ENCODE results near the gene MRAP2.

MRAP2 gene

GRCh38 chr6:84033523-84034451, at the start of gene MRAP2:
MRAP2 (plus strand) TSS chr6:84033772; CDS start chr6:84055319, 21,547 bp downstream.
- DNase-seq (ENCODE audit: low spot score), result no peak

- no peak for DNase-seq (ENCODE audit: low spot score)
Observed at GRCh38 chr6:83984411-83984810, 49.2 kb upstream of the MRAP2 start.

GRCh38 chr6:83985308-83985713, 48.3 kb upstream of the MRAP2 start:
- DNase-seq (ENCODE audit: low spot score), result no peak

GRCh38 chr6:83985715-83986114, 47.9 kb upstream of the MRAP2 start:
- DNase-seq (ENCODE audit: low spot score), result no peak

GRCh38 chr6:83998021-83998584, 35.5 kb upstream of the MRAP2 start:
- no peak for DNase-seq (ENCODE audit: low spot score)

- no peak for DNase-seq (ENCODE audit: low spot score)
Observed at GRCh38 chr6:84001119-84001518, 32.5 kb upstream of the MRAP2 start.

GRCh38 chr6:84002226-84002625, 31.3 kb upstream of the MRAP2 start:
- DNase-seq (ENCODE audit: low spot score), result no peak

- DNase-seq (ENCODE audit: low spot score), result no peak
Observed at GRCh38 chr6:84003131-84003530, 30.4 kb upstream of the MRAP2 start.

- DNase-seq (ENCODE audit: low spot score), result no peak
Observed at GRCh38 chr6:84003654-84004053, 29.9 kb upstream of the MRAP2 start.

- DNase-seq (ENCODE audit: low spot score), result no peak
Observed at GRCh38 chr6:84007871-84008270, 25.7 kb upstream of the MRAP2 start.

- DNase-seq (ENCODE audit: low spot score), result no peak
Observed at GRCh38 chr6:84013354-84013753, 20.2 kb upstream of the MRAP2 start.

GRCh38 chr6:84013931-84014330, 19.6 kb upstream of the MRAP2 start:
- no peak for DNase-seq (ENCODE audit: low spot score)

GRCh38 chr6:84016029-84016428, 17.5 kb upstream of the MRAP2 start:
- no peak for DNase-seq (ENCODE audit: low spot score)

- DNase-seq (ENCODE audit: low spot score), result no peak
Observed at GRCh38 chr6:84017709-84018452, 15.7 kb upstream of the MRAP2 start.

- DNase-seq (ENCODE audit: low spot score), result no peak
Observed at GRCh38 chr6:84018453-84019061, 15.0 kb upstream of the MRAP2 start.

GRCh38 chr6:84019141-84019841, 14.3 kb upstream of the MRAP2 start:
- DNase-seq (ENCODE audit: low spot score), result no peak

- no peak for DNase-seq (ENCODE audit: low spot score)
Observed at GRCh38 chr6:84019842-84020211, 13.7 kb upstream of the MRAP2 start.

- DNase-seq (ENCODE audit: low spot score), result no peak
Observed at GRCh38 chr6:84021625-84022024, 11.9 kb upstream of the MRAP2 start.

- DNase-seq (ENCODE audit: low spot score), result no peak
Observed at GRCh38 chr6:84026721-84027164, 6.8 kb upstream of the MRAP2 start.

GRCh38 chr6:84027340-84028181, 6.0 kb upstream of the MRAP2 start:
- DNase-seq (ENCODE audit: low spot score), result no peak

GRCh38 chr6:84028350-84028749, 5.2 kb upstream of the MRAP2 start:
- DNase-seq (ENCODE audit: low spot score), result no peak
